ENCODE results near the gene MIER2.
"Not testable (repeated sequence)": the region's sequence is repeated elsewhere in the genome, so short reads cannot be mapped to it uniquely, and the experiment has no call there.

The MIER2 gene

DNA sequence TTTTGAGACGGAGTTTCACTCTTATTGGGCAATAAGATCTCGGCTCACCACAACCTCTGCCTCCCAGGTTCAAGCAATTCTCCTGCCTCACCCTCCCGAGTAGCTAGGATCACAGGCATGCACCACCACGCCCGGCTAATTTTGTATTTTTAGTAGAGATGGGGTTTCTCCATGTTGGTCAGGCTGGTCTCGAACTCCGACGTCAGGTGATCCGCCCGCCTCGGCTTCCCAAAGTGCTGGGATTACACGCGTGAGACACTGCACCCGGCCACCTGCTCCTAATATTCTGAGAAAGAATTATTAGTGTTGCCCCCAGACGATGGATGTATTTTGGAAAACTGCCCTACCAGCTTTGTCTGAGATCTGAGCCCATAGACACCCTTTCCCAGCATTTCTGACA, 10.9 kb upstream of the MIER2 start:
- not testable (repeated sequence) for DNase-seq

DNA sequence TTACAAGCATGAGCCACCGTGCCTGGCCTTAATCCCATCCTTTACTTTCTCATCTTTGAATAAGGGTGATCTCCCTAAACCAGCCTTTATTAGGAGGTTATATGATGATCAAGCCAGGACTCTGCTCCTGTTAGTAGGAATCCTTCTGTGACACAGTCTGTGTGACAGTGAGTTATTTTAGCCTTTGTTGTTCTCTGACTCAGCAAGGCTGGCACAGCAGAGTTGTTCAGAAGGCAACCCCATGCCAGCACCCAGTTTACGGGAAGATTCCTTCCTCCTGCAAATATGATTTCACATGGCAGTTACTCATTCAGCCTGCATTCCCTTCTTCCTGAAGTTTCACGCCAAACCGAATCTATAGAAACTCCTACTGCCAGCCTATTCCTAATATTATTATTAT, 10.5 kb upstream of the MIER2 start:
- no peak for DNase-seq

GRCh38 chr19:351976-352625, 7.5 kb upstream of the MIER2 start:
- DNase-seq, result no peak

DNA sequence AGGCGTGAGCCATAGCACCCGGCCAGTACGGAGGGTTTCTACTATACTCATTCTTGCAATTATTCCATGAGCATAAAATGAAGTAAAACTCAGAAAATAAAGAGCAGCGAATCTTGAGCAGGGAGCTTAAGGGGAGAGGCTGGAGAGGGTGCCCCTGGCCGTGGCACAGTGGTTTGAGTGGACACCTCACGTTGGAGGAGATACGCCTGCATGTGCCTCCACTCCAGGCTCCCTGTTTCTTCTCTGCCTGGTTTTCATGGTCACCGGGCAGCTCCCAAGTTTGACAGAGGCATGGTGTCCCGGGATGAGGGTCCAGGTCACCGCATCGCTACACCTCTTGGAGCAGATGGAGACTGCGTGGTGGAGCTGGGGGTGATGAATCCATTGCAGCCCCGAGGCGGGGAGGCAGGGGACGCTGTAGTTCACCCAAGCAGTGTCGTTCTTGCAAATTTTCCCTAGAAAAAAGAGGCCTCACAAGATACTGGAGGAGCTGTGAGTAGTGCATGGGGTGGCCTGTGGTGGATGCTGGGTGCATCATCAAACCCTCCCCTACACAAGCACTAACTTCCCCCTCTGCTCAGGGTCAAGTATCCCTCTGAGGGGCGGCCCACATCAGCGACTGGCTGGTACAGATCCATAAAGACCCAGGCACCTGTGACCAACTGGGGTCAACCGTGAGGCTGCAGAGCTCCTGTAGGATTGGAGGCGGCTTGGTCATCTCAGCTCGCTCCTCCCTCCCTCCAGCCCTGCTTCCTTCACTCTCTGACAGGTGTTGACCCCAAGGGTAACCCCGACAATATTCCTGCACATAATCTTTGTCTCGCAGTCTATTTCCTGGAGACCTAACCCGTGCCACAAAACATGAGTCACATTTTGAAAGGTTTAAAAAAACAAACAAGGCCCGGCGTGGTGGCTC, 3.6 kb upstream of the MIER2 start:
- no peak for DNase-seq

- no peak for DNase-seq
Observed at GRCh38 chr19:345320-345879, 804 bp upstream of the MIER2 start.

GRCh38 chr19:343941-344624, 513 bp downstream of the MIER2 start:
- no peak for DNase-seq

- DNase-seq, result no peak
Observed at GRCh38 chr19:343451-343931, 1.1 kb downstream of the MIER2 start.

- no peak for DNase-seq
Observed at GRCh38 chr19:342801-343421, 1.7 kb downstream of the MIER2 start.

- DNase-seq, result no peak
Observed at GRCh38 chr19:342128-342455, 2.5 kb downstream of the MIER2 start.

DNA sequence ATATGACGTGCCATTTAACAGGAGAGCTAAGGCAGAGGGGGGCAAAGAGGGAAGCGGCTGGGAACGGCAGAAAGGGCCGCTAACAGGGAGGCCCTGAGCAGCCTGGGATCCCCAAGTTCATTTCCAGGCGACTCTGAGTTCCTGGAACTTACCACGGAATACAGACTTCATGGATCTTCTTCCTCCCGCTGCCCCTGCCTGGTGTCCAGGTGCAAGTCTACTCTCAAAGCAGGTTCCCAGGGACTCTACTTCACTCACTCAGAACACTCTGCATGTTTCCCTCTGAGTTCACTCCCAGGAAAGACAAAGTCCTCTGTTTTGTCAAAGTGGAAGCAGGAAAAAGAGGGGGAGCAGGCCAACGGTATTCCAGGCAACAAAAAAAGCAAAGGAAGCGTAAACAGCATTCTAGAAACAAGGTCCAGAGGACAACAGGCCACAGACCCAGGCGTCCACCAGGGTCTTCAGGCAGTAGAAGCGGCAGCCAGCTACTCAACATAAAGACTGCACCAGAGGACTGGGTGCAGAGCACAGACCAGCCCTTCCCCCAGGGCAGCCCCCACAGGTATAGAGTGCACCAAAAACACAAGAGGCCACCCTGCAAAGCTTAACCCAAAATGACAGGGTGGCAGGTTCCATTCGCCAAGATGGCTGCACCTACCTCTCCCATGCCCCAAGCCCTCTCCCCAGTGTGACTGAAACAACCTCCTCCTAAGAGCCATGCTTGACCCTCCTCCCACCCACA, 3.0 kb downstream of the MIER2 start:
- no peak for DNase-seq

DNA sequence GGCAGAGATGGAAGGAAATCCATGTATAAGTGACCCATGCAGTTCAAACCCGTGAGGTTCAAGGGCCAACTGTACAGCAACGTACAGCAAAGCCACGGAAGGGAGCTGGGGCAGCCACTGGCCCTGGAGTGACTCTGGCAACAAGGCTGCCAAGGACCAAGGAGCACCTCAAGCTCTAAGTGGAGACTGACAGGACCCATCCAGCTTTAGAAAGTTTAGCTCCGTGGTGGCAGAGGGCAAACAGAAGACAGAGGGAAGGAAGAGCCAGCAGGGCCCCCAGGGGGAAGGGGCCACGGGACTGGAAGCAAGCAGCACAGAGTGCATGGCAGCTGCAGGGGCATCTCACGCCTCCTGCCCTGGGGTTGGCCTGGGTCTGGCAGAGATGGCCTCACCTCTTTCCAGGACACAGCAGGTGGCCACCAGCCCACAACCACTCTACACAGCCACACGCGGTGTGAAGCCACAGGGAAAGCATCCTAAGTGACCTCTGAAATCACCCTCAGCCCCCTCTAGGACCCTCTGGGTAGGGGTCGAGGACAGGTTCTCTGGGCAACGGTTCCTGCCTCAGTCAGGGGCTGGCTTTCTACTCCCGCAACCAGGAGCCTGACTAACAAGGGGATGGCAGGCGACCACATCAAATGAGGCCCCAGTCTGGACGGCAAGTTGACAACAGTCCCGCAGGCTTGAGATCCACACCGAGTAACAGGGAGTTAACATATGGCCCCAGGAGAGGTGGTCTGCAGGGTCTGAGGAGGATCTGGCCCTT, 3.8 kb downstream of the MIER2 start:
- DNase-seq, result no peak

DNA sequence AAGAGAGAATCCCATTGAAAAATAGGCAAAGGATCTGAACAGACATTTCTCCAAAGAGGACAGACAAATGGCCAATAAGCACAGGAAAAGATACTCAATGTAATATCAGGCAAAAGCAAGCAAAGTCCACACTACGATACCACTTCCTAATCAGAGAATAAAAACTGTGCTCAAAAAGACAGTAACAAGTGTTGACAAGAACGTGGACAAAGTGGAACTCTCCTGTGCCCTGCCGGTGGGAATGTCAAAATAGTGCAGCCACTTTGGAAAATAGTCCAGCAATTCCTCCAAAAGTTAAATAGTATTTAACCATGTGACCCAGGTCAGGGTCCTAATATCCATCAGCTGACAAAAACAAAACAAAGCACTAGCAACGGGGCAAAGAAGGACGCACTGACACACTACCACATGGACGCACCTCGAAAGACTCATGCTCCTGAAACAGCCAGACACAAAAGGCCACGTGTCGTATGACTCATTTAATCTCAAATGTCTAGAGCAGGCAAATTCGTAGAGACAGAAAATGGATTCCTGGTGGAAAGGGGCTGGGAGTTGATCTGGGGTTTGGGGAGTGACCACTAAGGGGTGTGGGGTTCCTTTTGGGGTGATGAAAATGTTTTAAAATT, 5.2 kb downstream of the MIER2 start:
- DNase-seq, result no peak

GRCh38 chr19:338421-338820, 6.2 kb downstream of the MIER2 start:
- no peak for DNase-seq

GRCh38 chr19:336067-336614, 8.5 kb downstream of the MIER2 start:
- DNase-seq, result no peak

DNA sequence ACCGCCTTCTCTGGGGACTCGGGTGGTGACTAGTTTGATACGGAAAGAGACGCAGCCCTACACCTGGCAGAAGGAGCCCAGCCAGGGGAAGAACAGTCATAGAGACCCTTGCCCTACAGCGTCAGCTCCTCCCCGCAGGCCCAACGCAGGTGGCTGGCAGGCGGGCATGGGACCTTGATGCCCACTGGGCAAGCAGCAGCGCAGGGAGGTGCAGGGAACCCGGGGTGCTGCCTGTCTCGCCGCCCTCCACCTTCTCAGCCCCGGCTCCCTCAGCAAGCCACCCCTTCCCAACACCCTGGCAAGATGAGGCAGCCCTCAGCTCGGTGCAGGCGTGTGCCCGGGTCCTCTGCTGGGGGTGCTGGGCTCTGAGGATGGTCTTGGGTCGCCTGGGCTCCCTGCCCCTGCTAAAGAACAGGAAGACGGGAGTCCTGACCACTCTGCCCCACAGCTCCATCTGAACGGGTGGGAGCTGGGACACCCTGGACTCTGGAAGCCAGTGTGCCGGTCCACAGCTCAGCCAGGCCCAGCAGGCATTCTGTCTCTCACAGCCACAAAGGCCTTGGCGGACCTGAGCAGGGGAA, 9.0 kb downstream of the MIER2 start:
- DNase-seq, result no peak

GRCh38 chr19:335072-335471, 9.5 kb downstream of the MIER2 start:
- DNase-seq, result no peak

DNA sequence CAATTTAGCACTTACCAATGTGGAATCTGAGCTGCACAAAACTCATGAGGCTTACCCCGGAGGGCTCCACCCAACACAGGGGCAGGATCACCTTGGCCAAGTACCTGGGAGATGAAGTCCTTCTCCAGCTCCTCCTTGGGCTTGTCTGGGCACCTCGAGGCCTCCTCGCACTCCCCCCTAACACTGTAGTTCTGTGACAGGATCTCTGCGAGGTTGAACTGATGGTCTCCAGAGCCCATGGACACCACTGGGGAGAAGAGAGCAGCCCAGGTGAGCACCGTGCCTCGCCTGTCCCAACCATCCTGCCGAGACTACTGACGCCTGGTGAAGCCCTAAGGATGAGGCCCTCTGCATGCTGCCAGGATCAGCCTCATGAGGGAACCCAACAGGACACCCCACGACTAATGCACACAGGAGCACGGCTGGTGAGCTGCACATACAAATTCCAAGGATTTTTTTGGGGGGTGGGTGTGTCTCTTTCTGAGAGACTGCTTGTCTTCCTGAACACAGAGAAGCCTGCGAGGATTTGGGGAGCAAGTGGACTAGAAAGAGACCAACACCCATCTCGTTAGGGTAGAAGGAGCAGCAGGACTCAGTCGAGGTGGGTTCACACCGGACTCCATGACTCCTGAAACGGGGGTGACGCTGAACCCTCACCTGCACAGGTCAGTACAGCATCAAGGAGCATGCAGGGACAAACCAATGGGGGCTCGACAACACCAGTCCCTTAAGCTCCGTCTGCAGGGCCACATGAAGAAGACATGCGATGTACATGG, 10.1 kb downstream of the MIER2 start:
- no peak for DNase-seq

GRCh38 chr19:330503-330902, 14.1 kb downstream of the MIER2 start:
- no peak for DNase-seq

DNA sequence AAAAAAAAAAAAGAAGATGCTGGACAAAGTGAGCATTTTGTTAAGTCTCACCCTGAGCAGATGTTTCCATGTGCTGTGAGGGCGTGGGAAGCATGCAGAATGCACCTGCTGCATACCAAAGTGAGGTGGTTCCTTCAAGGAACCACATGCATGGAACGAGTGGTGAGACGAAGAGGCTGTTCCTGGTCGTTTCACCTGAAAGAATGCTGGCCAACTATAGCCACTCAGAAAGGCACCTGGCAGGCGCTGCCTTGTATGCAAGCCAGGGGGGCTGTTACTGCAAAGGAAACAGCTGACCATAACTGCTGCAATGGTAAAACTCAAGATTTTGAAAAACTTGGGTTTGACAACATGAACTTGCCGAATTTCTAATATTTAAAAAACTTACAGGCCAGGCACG, 14.7 kb downstream of the MIER2 start:
- DNase-seq, result no peak
